ENCODE results near the gene POU3F3. TPM values are rescaled to one million over a fixed set of nuclear protein-coding genes. Genes with fewer than 3 reads are reported as not detected.

POU3F3 gene
- total and polyA plus RNA-seq, 2 of the 8 experiments (the other 6 are each of a cell fraction or from before 2014, with no cell fraction given): 0.09 TPM; not detected in 1

DNA sequence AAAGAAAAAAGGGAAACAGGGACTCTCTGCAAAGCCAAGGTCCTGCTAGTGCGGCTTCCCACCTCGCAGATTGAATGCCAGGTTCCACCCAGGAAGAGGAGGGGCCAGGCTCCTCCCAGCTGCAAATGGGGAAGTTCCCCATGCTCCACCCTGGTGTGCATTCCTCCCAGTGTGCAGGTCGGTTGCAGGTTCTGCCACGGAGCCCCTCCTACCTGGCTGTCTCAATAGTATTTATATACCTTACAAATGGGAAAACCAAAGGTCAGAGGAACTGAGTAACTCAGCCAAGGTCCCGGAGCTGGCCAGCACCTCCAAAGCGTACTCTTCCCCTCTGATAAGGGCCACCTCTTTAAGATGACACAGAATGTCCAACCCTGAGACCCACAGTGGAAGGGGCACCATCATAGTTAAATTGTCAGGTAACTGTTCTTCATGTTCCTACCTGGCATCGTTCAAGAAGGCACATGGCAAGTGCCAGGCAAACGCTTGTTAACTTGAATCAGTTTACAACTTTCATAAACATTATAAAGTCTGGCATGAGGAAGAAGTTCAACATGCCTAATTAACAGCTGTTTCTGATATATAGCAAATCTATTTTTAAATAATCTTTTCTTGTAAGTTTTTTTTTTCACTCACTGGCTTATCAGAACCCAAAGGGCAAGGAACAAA lies 35.5 kb downstream of the POU3F3 start:
- CTCF ChIA-PET (ENCODE audit: partially characterized antibody): interaction anchor here (0.8 to 1.2 kb wide), 2 partner anchors 39 to 515 kb away, joined by 3 read pairs; no protein-coding TSS in a partner anchor
- H3K79me1 ChIP-seq (ENCODE audit: low read depth, low read length): no peaks in the 10 kb centered on the region
- no peak for TF ChIP-seq RBBP5 (IDR thresholded peaks at IDR 0.05; ENCODE audit: borderline replicate concordance, low read depth, low read length)
- no peak for TF ChIP-seq SP2 (IDR thresholded peaks at IDR 0.05; ENCODE audit: low read length)

More for the DNA sequence above, 35.5 kb downstream of the POU3F3 start:
- Histone ChIP-seq H3K9me3 (ENCODE audit: insufficient read depth in 2 of 2, low read depth in 1 of 2, low read length in 1 of 2) (no peaks in the 10 kb centered on the region), H3K4me2 (ENCODE audit: insufficient read depth in 1 of 2, low read depth in 2 of 2, low read length in 2 of 2) (no peak overlapping the region), H3K36me3 (ENCODE audit: control insufficient read depth in 2 of 4, insufficient read depth in 4 of 4, low read length in 3 of 4) (no peaks in the 10 kb centered on the region), H3K56ac (replicated peaks; ENCODE audit: insufficient read length, low read depth, low read length) (no peak overlapping the region), H3K4me3 (ENCODE audit: extremely low read depth in 1 of 4, insufficient read depth in 2 of 4, low read depth in 3 of 4, low read length in 4 of 4) (no peak overlapping the region), H2BK15ac (ENCODE audit: low read length) (no peak overlapping the region), H2BK5ac (ENCODE audit: low read depth, low read length) (no peak overlapping the region), H4K8ac (ENCODE audit: extremely low read depth, insufficient read depth, low read length) (no peak overlapping the region), H2AK5ac (ENCODE audit: low read depth, low read length) (no peak overlapping the region), H4K91ac (replicated peaks; ENCODE audit: insufficient read length, low read length) (no peak overlapping the region), H2BK20ac (ENCODE audit: low read length) (no peak overlapping the region), H3K4ac (replicated peaks; ENCODE audit: insufficient read length, low read depth, low read length) (no peak overlapping the region), H2BK12ac (ENCODE audit: low read depth, low read length) (no peak overlapping the region), H3K27ac (ENCODE audit: low read depth, low read length) (no peak overlapping the region), H3K14ac (ENCODE audit: insufficient read length) (no peak overlapping the region), H4K20me1 (replicated peaks in 1 of 2; ENCODE audit: control insufficient read depth in 1 of 2, insufficient read depth in 2 of 2, low read length in 2 of 2) (no peaks in the 10 kb centered on the region), H2AFZ (ENCODE audit: low read length) (0 out of 2 replicates have a peak overlapping the region, but pooled peaks have one; percentile 28), H3K18ac (ENCODE audit: extremely low read depth, low read length) (no peak overlapping the region), H3K27me3 (replicated peaks in 1 of 4; ENCODE audit: control insufficient read depth in 3 of 4, extremely low read depth in 1 of 4, insufficient read depth in 3 of 4, low read length in 3 of 4) (no peaks in the 10 kb centered on the region), H2BK120ac (replicated peaks; ENCODE audit: low read depth, low read length) (no peak overlapping the region), H4K5ac (ENCODE audit: insufficient read length, low read depth, low read length) (no peak overlapping the region), H3K79me2 (ENCODE audit: control insufficient read depth in 1 of 2, insufficient read depth in 2 of 2, low read length in 2 of 2) (no peaks in the 10 kb centered on the region), H3K23ac (ENCODE audit: insufficient read length) (no peak overlapping the region), H3K4me1 (replicated peaks in 1 of 4; ENCODE audit: control insufficient read depth in 3 of 4, insufficient read depth in 4 of 4, low read length in 3 of 4) (no peaks in the 10 kb centered on the region; a peak in 1 of 7 replicates), H3K23me2 (ENCODE audit: low read depth, low read length) (no peaks in the 10 kb centered on the region), H3K9ac (replicated peaks in 1 of 4; ENCODE audit: extremely low read depth in 1 of 4, low read depth in 3 of 4, low read length in 3 of 4) (no peak overlapping the region)
- DNase-seq (ENCODE audit: low read depth in 1 of 2, low spot score in 2 of 2) (no peak), FAIRE-seq (no peak)
- POLR2A ChIA-PET (ENCODE audit: partially characterized antibody): no interaction called here
- 86% methylated on average over 8 of the region's 8 CpGs; no CpG with 5 or more reads in 1 of the 2 experiments for WGBS, 2 experiments (ENCODE audit: extremely low coverage in 1 of 2, insufficient coverage in 1 of 2, insufficient read length in 1 of 2, insufficient replicate concordance in 2 of 2, low coverage in 1 of 2, low lambda C conversion rate in 2 of 2, missing lambda C conversion rate in 1 of 2)
